Thyroid gland (tissue), 4 donors: ENCODE data around the gene KRT20. TPM values are rescaled to one million over a fixed set of nuclear protein-coding genes. Genes with fewer than 3 reads are reported as not detected.

Source experiments
- DNase-seq, 2 donors: peaks; one replicate each; pipeline ENCODE4 v3.0.0-alpha.2; 2019
- H3K27ac ChIP-seq, 3 donors: fragments of 200-600 bp; sonication (generic); 1 replicate in 2 of 3; 2 replicates in 1 of 3; pipeline ENCODE4 v1.5.1; 2016 to 2019; ENCODE audit warnings: mild to moderate bottlenecking in 1 of 3, moderate library complexity in 1 of 3
- H3K27me3 ChIP-seq: fragments of 200-600 bp; sonication (generic); one replicate; pipeline ENCODE4 v1.5.1; 2019
- H3K36me3 ChIP-seq, 2 donors: fragments of 200-600 bp; sonication (generic); one replicate each; pipeline ENCODE4 v1.5.1; 2016 to 2019
- H3K4me1 ChIP-seq, 2 donors: fragments of 200-600 bp; sonication (generic); one replicate each; pipeline ENCODE4 v1.5.1; 2017 to 2019
- H3K4me3 ChIP-seq, 3 donors: fragments of 200-600 bp; sonication (generic); replicated peaks in 1 of 3; 1 replicate in 2 of 3; 2 replicates in 1 of 3; pipeline ENCODE4 v1.5.1; 2016; ENCODE audit warnings: mild to moderate bottlenecking in 1 of 3
- H3K9me3 ChIP-seq: fragments of 200-600 bp; sonication (generic); one replicate; pipeline ENCODE4 v1.5.1; 2017
- POLR2A ChIP-seq, 2 donors: fragments of 450-650 bp; IDR thresholded peaks; one replicate each; pipeline ENCODE4 v1.6.1; 2017; ENCODE audit warnings: antibody characterized with exemption in 2 of 2, mild to moderate bottlenecking in 2 of 2, moderate library complexity in 1 of 2
- WGBS, 2 donors: methylation state at CpG; one replicate each; pipeline ENCODE4 v1.1.5; 2017; 5-methylcytosine and 5-hydroxymethylcytosine counted together
- intact Hi-C: fragments of 100-400 bp; cut with DNase I; formaldehyde crosslinking; loops from one replicate; pipeline ENCODE4 v1.15.1; 2023
- total RNA-seq, 4 donors: library from RNA; depleted of rRNA; stranded (reverse); fragments of >200 nt; gene quantifications; one replicate each; pipeline ENCODE4 v1.2.3, GENCODE V29; 2016
- TF ChIP-seq, protein P1 (sequence below), 6 experiments: fragments of 200-600 bp in 3 of 6; fragments of 450-650 bp in 3 of 6; sonication (generic) in 3 of 6; IDR thresholded peaks; one replicate each; pipeline ENCODE4 v1.5.1; 2016 to 2019; ENCODE audit warnings: antibody characterized with exemption in 6 of 6, mild to moderate bottlenecking in 2 of 6, inconsistent platforms in 1 of 6, moderate library complexity in 1 of 6

The KRT20 gene
- total RNA-seq, 4 donors from 2014 or later: not detected

DNA sequence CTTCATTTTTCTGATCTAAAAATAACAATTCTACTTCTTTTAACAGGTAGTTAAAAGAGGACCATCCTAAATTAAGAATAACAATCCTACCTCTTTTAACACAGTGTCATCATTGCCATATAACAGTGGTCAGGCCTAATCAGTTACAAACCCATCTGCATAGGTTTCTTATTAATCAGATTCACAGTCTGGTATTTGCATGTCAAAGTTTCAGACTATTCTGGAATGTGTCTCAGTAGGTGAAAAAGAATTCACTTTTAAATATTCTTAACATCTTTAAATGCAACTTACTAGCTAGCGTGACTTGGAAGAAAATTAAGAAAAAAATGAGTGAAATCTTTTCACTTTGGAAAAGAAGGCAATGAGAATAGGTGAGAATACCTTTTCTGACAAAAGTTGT is 11.2 kb downstream of the KRT20 start:
- no peaks in the 10 kb centered on the region for H3K9me3 ChIP-seq
- H3K4me3 ChIP-seq: no peak overlapping the region
- H3K27me3 ChIP-seq: no peaks in the 10 kb centered on the region
- WGBS, 2 donors: 90 to 97% methylated on average over 1 of the region's 1 CpG
- intact Hi-C loops: no loop called here
- H3K27ac ChIP-seq: no peak overlapping the region
- no peaks in the 10 kb centered on the region for H3K4me1 ChIP-seq
- TF ChIP-seq, protein P1, sequence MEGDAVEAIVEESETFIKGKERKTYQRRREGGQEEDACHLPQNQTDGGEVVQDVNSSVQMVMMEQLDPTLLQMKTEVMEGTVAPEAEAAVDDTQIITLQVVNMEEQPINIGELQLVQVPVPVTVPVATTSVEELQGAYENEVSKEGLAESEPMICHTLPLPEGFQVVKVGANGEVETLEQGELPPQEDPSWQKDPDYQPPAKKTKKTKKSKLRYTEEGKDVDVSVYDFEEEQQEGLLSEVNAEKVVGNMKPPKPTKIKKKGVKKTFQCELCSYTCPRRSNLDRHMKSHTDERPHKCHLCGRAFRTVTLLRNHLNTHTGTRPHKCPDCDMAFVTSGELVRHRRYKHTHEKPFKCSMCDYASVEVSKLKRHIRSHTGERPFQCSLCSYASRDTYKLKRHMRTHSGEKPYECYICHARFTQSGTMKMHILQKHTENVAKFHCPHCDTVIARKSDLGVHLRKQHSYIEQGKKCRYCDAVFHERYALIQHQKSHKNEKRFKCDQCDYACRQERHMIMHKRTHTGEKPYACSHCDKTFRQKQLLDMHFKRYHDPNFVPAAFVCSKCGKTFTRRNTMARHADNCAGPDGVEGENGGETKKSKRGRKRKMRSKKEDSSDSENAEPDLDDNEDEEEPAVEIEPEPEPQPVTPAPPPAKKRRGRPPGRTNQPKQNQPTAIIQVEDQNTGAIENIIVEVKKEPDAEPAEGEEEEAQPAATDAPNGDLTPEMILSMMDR (IDR thresholded peaks at IDR 0.05): no peak
- no peak for TF ChIP-seq POLR2A (IDR thresholded peaks at IDR 0.05)
- H3K36me3 ChIP-seq: no peaks in the 10 kb centered on the region
- DNase-seq: no peak

DNA sequence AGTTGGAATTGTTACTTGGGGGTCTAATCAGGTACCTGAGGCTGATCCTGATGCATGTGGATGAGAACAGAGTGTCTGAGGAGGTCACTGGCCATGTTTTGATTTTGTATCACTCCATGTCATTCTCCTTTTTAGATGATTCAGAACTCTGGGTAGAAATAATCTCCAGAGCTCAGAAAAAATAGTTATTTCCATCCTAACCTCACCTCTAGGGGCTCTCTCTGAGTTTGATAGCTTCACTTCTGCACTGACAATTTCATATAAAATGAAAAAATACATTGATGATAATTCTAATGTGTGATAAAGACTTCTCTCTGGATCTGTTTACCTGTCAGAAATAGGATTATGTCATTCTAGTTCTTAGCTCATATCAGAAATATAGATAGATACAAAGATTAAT is 11.8 kb downstream of the KRT20 start:
- Histone ChIP-seq H3K4me1 (no peaks in the 10 kb centered on the region), H3K27ac (no peak overlapping the region), H3K4me3 (no peak overlapping the region), H3K36me3 (no peaks in the 10 kb centered on the region), H3K27me3 (no peaks in the 10 kb centered on the region), H3K9me3 (no peaks in the 10 kb centered on the region)
- no peak for DNase-seq
- intact Hi-C loops: no loop called here
- TF ChIP-seq, protein P1 (IDR thresholded peaks at IDR 0.05): no peak
- TF ChIP-seq POLR2A (IDR thresholded peaks at IDR 0.05): no peak

DNA sequence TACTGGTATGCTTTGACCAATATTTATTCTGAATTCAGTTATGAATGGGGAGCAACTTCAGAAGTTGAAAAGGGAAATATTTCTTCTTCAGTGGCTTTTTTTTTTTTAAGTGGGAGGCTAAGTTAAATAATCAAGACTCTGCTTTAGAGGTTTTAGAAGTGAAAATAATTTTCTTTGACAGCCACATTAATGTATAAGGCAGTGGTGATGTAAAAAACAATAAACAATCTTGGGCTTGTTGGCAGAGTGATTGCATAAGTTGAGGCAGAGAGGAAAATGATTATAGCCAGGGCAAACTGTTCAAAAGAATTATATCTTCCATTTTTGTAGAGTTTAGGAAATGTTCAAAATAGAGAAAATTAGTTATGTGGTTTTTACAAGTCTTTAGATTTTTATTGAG is 12.6 kb downstream of the KRT20 start:
- no peaks in the 10 kb centered on the region for H3K4me1 ChIP-seq
- no peaks in the 10 kb centered on the region for H3K27me3 ChIP-seq
- H3K9me3 ChIP-seq: no peaks in the 10 kb centered on the region
- H3K4me3 ChIP-seq: no peak overlapping the region
- no peak overlapping the region for H3K27ac ChIP-seq
- H3K36me3 ChIP-seq: no peaks in the 10 kb centered on the region
- no peak for TF ChIP-seq POLR2A (IDR thresholded peaks at IDR 0.05)
- TF ChIP-seq, protein P1 (IDR thresholded peaks at IDR 0.05): no peak
- intact Hi-C loops: no loop called here
- no peak for DNase-seq

DNA sequence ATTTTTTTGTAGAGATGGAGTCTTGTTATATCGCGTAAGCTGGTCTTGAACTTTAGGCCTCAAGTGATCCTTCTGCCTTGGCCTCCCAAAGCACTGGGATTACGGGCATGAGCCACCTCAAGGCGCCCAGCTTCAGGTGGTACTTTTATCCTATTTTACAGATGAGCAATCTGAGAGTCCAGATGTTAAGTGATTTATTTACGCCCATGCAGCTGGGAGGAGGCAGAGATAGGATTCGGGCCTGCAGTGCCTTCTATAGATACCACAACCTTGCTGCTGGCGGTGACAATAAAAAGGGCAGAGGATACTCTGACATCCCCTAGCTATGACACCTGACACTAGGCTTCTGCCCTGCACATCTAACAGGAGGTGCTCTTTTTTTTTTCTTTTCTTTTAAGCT is 13.7 kb downstream of the KRT20 start:
- no peaks in the 10 kb centered on the region for H3K9me3 ChIP-seq
- H3K4me1 ChIP-seq: no peaks in the 10 kb centered on the region
- no peak overlapping the region for H3K4me3 ChIP-seq
- DNase-seq: no peak
- H3K27me3 ChIP-seq: no peaks in the 10 kb centered on the region
- H3K27ac ChIP-seq: no peak overlapping the region
- intact Hi-C loops: no loop called here
- 96 to 97% methylated on average over 7 of the region's 7 CpGs for WGBS, 2 donors
- no peaks in the 10 kb centered on the region for H3K36me3 ChIP-seq
- TF ChIP-seq POLR2A (IDR thresholded peaks at IDR 0.05): no peak
- TF ChIP-seq, protein P1 (IDR thresholded peaks at IDR 0.05): no peak

DNA sequence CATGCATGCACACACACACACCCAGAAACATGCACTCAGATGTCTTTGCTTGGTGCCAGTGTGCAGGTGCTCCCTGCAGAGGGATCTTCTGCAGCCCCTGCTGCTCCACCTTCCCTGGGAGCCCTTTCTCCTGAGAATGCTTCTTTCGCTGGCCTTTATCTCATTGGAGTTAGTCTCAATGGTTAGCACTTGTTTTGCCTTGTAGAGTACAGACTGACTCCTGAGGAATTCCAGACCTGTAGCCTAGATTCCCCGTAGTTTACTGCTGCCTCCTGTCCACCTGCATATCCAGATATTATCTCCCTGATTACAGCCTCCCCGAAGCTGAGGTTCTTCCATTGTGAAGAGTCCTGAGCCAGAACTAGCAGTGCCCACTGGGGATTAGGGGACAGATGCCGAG is 14.9 kb downstream of the KRT20 start:
- intact Hi-C loops: no loop called here
- Histone ChIP-seq H3K27ac (no peak overlapping the region), H3K4me3 (no peak overlapping the region), H3K36me3 (no peaks in the 10 kb centered on the region), H3K4me1 (no peaks in the 10 kb centered on the region), H3K27me3 (no peaks in the 10 kb centered on the region), H3K9me3 (no peaks in the 10 kb centered on the region)
- no peak for DNase-seq
- TF ChIP-seq, protein P1 (IDR thresholded peaks at IDR 0.05): no peak
- no peak for TF ChIP-seq POLR2A (IDR thresholded peaks at IDR 0.05)
- 66 to 84% methylated on average over 4 of the region's 4 CpGs for WGBS, 2 donors
